Peyer's patch (tissue), 4 donors: ENCODE data around the gene MKS1.

Source experiments
- POLR2A ChIP-seq, 2 donors: fragments of 450-650 bp; IDR thresholded peaks; one replicate each; pipeline ENCODE4 v1.5.1; 2017; ENCODE audit warnings: antibody characterized with exemption in 2 of 2, mild to moderate bottlenecking in 2 of 2, moderate library complexity in 2 of 2
- TF ChIP-seq, protein P1 (sequence below), 6 experiments: fragments of 450-650 bp in 4 of 6; fragments of 200-600 bp in 2 of 6; sonication (generic) in 1 of 6; IDR thresholded peaks; one replicate each; pipeline ENCODE4 v1.5.1; 2017 to 2019; ENCODE audit warnings: antibody characterized with exemption in 6 of 6, mild to moderate bottlenecking in 3 of 6, moderate library complexity in 1 of 6

DNA sequence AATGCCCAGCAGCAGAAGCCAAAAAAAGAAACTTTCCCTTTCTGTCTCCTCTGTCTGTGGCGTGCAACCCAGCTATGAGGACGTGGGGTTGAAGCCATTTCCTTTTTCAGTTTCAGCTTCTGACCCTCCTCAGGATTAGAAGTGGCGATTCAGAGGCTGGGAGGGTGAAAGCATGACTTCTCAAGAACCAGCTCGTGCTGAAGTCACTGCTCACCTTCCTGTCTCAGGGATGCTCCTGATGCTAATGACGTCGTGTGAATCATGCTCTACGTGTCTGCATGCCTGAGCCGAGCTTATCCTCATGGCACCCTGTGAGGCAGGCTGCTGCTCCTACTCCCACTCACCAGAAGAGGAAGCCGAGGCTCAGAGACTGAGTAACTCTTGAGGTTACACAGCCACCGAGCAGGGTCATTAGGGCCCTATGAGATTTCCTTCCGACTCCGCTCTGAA is 13.7 kb upstream of the MKS1 start:
- TF ChIP-seq, protein P1, sequence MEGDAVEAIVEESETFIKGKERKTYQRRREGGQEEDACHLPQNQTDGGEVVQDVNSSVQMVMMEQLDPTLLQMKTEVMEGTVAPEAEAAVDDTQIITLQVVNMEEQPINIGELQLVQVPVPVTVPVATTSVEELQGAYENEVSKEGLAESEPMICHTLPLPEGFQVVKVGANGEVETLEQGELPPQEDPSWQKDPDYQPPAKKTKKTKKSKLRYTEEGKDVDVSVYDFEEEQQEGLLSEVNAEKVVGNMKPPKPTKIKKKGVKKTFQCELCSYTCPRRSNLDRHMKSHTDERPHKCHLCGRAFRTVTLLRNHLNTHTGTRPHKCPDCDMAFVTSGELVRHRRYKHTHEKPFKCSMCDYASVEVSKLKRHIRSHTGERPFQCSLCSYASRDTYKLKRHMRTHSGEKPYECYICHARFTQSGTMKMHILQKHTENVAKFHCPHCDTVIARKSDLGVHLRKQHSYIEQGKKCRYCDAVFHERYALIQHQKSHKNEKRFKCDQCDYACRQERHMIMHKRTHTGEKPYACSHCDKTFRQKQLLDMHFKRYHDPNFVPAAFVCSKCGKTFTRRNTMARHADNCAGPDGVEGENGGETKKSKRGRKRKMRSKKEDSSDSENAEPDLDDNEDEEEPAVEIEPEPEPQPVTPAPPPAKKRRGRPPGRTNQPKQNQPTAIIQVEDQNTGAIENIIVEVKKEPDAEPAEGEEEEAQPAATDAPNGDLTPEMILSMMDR (IDR thresholded peaks at IDR 0.05), result no peak
- no peak for TF ChIP-seq POLR2A (IDR thresholded peaks at IDR 0.05)
